GM12878 (cell line): ENCODE data around the gene PHACTR1. TPM values are rescaled to one million over a fixed set of nuclear protein-coding genes. Genes with fewer than 3 reads are reported as not detected.

Experiments used
- BACH1 ChIP-seq: fragments of 450-650 bp; IDR thresholded peaks from 2 replicates; pipeline ENCODE4 v1.6.1; 2017; ENCODE audit warnings: mild to moderate bottlenecking, borderline replicate concordance
- CREB1 ChIP-seq: IDR thresholded peaks from 2 replicates; pipeline ENCODE4 v1.6.1; 2012; ENCODE audit warnings: low read depth, mild to moderate bottlenecking, inconsistent platforms
- DPF2 ChIP-seq: fragments of 450-650 bp; IDR thresholded peaks from 2 replicates; pipeline ENCODE4 v1.6.1; 2017; ENCODE audit warnings: mild to moderate bottlenecking
- FOXK2 ChIP-seq: fragments of 450-650 bp; IDR thresholded peaks from 2 replicates; pipeline ENCODE4 v1.6.1; 2017; ENCODE audit warnings: mild to moderate bottlenecking, moderate library complexity
- GABPA ChIP-seq: IDR thresholded peaks from 2 replicates; pipeline ENCODE4 v1.6.1; 2014; ENCODE audit warnings: antibody characterized with exemption, low read depth, mild to moderate bottlenecking, inconsistent platforms
- IKZF2 ChIP-seq, 2 experiments: fragments of 450-650 bp; IDR thresholded peaks; 2 replicates each; pipeline ENCODE4 v1.6.1; 2017; ENCODE audit warnings: mild to moderate bottlenecking in 2 of 2, moderate library complexity in 2 of 2
- LARP7 ChIP-seq: fragments of 450-650 bp; IDR thresholded peaks from 2 replicates; pipeline ENCODE4 v1.6.1; 2017; ENCODE audit warnings: mild to moderate bottlenecking
- NBN ChIP-seq: fragments of 450-650 bp; IDR thresholded peaks from 2 replicates; pipeline ENCODE4 v1.6.1; 2016
- NR2C1 ChIP-seq: fragments of 450-650 bp; IDR thresholded peaks from 2 replicates; pipeline ENCODE4 v1.6.1; 2017; ENCODE audit warnings: antibody characterized with exemption, mild to moderate bottlenecking, moderate library complexity
- PML ChIP-seq: IDR thresholded peaks from 2 replicates; pipeline ENCODE4 v1.6.1; 2012; ENCODE audit warnings: low read length, inconsistent platforms
- POU2F2 ChIP-seq: IDR thresholded peaks from 3 replicates; pipeline ENCODE4 v1.6.1; 2011; ENCODE audit warnings: low read depth, mild to moderate bottlenecking, low read length, borderline replicate concordance
- PRDM15 ChIP-seq: fragments of 450-650 bp; formaldehyde crosslinking; IDR thresholded peaks from 2 replicates; pipeline ENCODE4 v1.4.0; 2020; ENCODE audit warnings: mild to moderate bottlenecking, moderate library complexity
- RAD21 ChIP-seq: IDR thresholded peaks from 2 replicates; pipeline ENCODE4 v1.6.1; 2011; ENCODE audit warnings: mild to moderate bottlenecking, low read depth, low read length, moderate library complexity; ENCODE audit not compliant: insufficient read depth
- RELA ChIP-seq: fragments of 450-650 bp; IDR thresholded peaks from 2 replicates; pipeline ENCODE4 v1.8.0; 2014; ENCODE audit warnings: borderline replicate concordance; ENCODE audit not compliant: partially characterized antibody
- SMC3 ChIP-seq: IDR thresholded peaks from 2 replicates; pipeline ENCODE4 v1.6.1; 2011; ENCODE audit warnings: low read length, improper control_type of control experiment, borderline replicate concordance
- TAF1 ChIP-seq: IDR thresholded peaks from 2 replicates; pipeline ENCODE4 v1.6.1; 2011; ENCODE audit warnings: mild to moderate bottlenecking, low read depth, low read length, borderline replicate concordance
- TCF7 ChIP-seq: IDR thresholded peaks from 2 replicates; pipeline ENCODE4 v1.6.1; 2014; ENCODE audit warnings: antibody characterized with exemption, borderline replicate concordance
- YY1 ChIP-seq: IDR thresholded peaks from 2 replicates; pipeline ENCODE4 v1.6.1; 2011; ENCODE audit warnings: low read depth, mild to moderate bottlenecking, low read length
- polyA plus RNA-seq, 11 experiments: library from polyadenylated mRNA; depleted of rRNA in 4 of 11; unstranded in 6 of 11; stranded (reverse) in 5 of 11; fragments of >200 nt; fragmentation: Nextera tagmentation in 4 of 11; fragmentation: Illumina TruSeq in 1 of 11; extraction: Ambion mirVana in 4 of 11; extraction: Trizol in 1 of 11; gene quantifications; 1 replicate in 1 of 11; 2 replicates in 10 of 11; pipeline versions ENCODE4 v1.2.1 to v1.2.3, GENCODE V29; 2011 to 2016; ENCODE audit warnings: inconsistent platforms in 2 of 11, missing spikeins in 2 of 11, low read depth in 1 of 11
- total RNA-seq, 4 experiments: library from RNA; depleted of rRNA in 3 of 4; stranded (reverse); fragments of >200 nt in 3 of 4; fragmentation: Illumina TruSeq in 1 of 4; extraction: Trizol in 1 of 4; gene quantifications; 2 replicates each; pipeline versions ENCODE4 v1.2.1 to v1.2.3, GENCODE V29; 2013 to 2021
- TF ChIP-seq, protein P1 (sequence below): IDR thresholded peaks from 2 replicates; pipeline ENCODE4 v1.6.1; 2012; ENCODE audit warnings: low read depth, low read length, improper control_type of control experiment

PHACTR1 gene
- total and polyA plus RNA-seq, 10 of the 15 experiments (the other 5 are each of a cell fraction or from before 2014, with no cell fraction given): 34.2 to 94.6 (median 62.3) TPM

GRCh38 chr6:13328076-13328874 lies 611.7 kb downstream of the PHACTR1 start, which contains the start of gene TBC1D7 (continued):
- TF ChIP-seq IKZF2 (IDR thresholded peaks at IDR 0.05): peak; percentile 28 to 33; a peak in 1 of 4 replicates
- TF ChIP-seq NR2C1: peak; percentile 42; the same call in 1 of the 2 replicates
- 0 out of 2 replicates have a peak, but pooled peaks have one; percentile 67 for TF ChIP-seq TAF1
- TF ChIP-seq TCF7: no peak
- TF ChIP-seq RELA: peak; percentile 47
- 0 out of 2 replicates have a peak, but pooled peaks have one; percentile 2 for TF ChIP-seq SMC3
- peak; percentile 90 for TF ChIP-seq PML
- TF ChIP-seq DPF2: 0 out of 2 replicates have a peak, but pooled peaks have one; percentile 48
- peak; percentile 60; the same call in 1 of the 2 replicates for TF ChIP-seq GABPA
- 0 out of 2 replicates have a peak, but pooled peaks have one; percentile 73 for TF ChIP-seq BACH1
- TF ChIP-seq LARP7: peak; percentile 92
- no peak for TF ChIP-seq PRDM15 (CRISPR knock-in tag)
- no peak for TF ChIP-seq RAD21
- peak; percentile 81; the same call in 1 of the 2 replicates for TF ChIP-seq CREB1
- peak; percentile 41; the same call in 1 of the 2 replicates for TF ChIP-seq YY1
- TF ChIP-seq NBN: peak; percentile 68; the same call in 1 of the 2 replicates
- TF ChIP-seq FOXK2: no peak
- TF ChIP-seq, protein P1, sequence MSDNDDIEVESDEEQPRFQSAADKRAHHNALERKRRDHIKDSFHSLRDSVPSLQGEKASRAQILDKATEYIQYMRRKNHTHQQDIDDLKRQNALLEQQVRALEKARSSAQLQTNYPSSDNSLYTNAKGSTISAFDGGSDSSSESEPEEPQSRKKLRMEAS: no peak
- 0 out of 3 replicates have a peak, but pooled peaks have one; percentile 43 for TF ChIP-seq POU2F2
